Measurements from ENCODE around the gene FASTKD1. TPM values are rescaled to one million over a fixed set of nuclear protein-coding genes. Genes with fewer than 3 reads are reported as not detected.
"Not testable (repeated sequence)": the region's sequence is repeated elsewhere in the genome, so short reads cannot be mapped to it uniquely, and the experiment has no call there.

FASTKD1 gene
- total RNA-seq, result 10 to 100 TPM; 40.4 to 46.3 TPM

GRCh38 chr2:169573160-169573973 is at the start of gene FASTKD1:
TSS of gene FASTKD1 (minus strand) at chr2:169573865. CDS start at chr2:169572029, 1,836 bp downstream.
- peak; percentile 85 to 86 for DNase-seq
- Mint-ChIP-seq H3K27me3 (ENCODE audit: low read depth) (no peaks in the 10 kb centered on the region), H3K4me1 (ENCODE audit: low read depth) (peaks cover 24% of the 10 kb centered on the region), H3K27ac (peak within 1 kb of the TSS; percentile 88), H3K36me3 (ENCODE audit: insufficient read depth in 2 of 2) (peaks cover 2 to 11% of the 10 kb centered on the region in 2 donors), H3K4me3 (peak within 1 kb of the TSS; percentile 96), H3K9me3 (no peaks in the 10 kb centered on the region)
- peak; percentile 99 to 100 for ATAC-seq (replicated peaks in 1 of 2)

GRCh38 chr2:169623235-169623634 is 49.6 kb upstream of the FASTKD1 start:
- H3K27ac Mint-ChIP-seq, result no peak overlapping the region
- H3K9me3 Mint-ChIP-seq, result no peaks in the 10 kb centered on the region
- no peaks in the 10 kb centered on the region for H3K27me3 Mint-ChIP-seq (ENCODE audit: low read depth)
- peaks cover 20% of the 10 kb centered on the region for H3K4me1 Mint-ChIP-seq (ENCODE audit: low read depth)
- DNase-seq (no peak), ATAC-seq (replicated peaks in 1 of 2) (peak in 1 of 2 donors; percentile 70)
- peaks cover 6 to 28% of the 10 kb centered on the region in 2 donors for H3K36me3 Mint-ChIP-seq (ENCODE audit: insufficient read depth in 2 of 2)
- no peak overlapping the region for H3K4me3 Mint-ChIP-seq

- ATAC-seq (replicated peaks in 1 of 2), result no peak
- H3K4me1 Mint-ChIP-seq (ENCODE audit: low read depth), result peaks cover 20% of the 10 kb centered on the region
- no peak overlapping the region for H3K4me3 Mint-ChIP-seq
- H3K36me3 Mint-ChIP-seq (ENCODE audit: insufficient read depth in 2 of 2), result peaks cover 22 to 44% of the 10 kb centered on the region in 2 donors
- peak overlapping the region; percentile 66 for H3K27ac Mint-ChIP-seq
- H3K27me3 Mint-ChIP-seq (ENCODE audit: low read depth), result no peaks in the 10 kb centered on the region
- H3K9me3 Mint-ChIP-seq, result peaks cover 1 to 3% of the 10 kb centered on the region in 2 donors
- DNase-seq, result no peak
Measured at GRCh38 chr2:169620509-169620908, 46.8 kb upstream of the FASTKD1 start.

GRCh38 chr2:169619946-169620345 is 46.3 kb upstream of the FASTKD1 start:
- Mint-ChIP-seq H3K9me3 (peaks cover 1 to 3% of the 10 kb centered on the region in 2 donors), H3K27me3 (ENCODE audit: low read depth) (no peaks in the 10 kb centered on the region), H3K27ac (peak overlapping the region; percentile 66), H3K36me3 (ENCODE audit: insufficient read depth in 2 of 2) (peaks cover 26 to 49% of the 10 kb centered on the region in 2 donors), H3K4me3 (no peak overlapping the region), H3K4me1 (ENCODE audit: low read depth) (peaks cover 20% of the 10 kb centered on the region)
- ATAC-seq (replicated peaks in 1 of 2) (no peak), DNase-seq (no peak)

GRCh38 chr2:169615982-169616381 is 42.3 kb upstream of the FASTKD1 start:
- not testable (repeated sequence) for H3K4me1 Mint-ChIP-seq (ENCODE audit: low read depth); DNase-seq; H3K9me3 Mint-ChIP-seq; H3K27ac Mint-ChIP-seq; H3K27me3 Mint-ChIP-seq (ENCODE audit: low read depth); H3K4me3 Mint-ChIP-seq; ATAC-seq (replicated peaks in 1 of 2)
- H3K36me3 Mint-ChIP-seq (ENCODE audit: insufficient read depth in 2 of 2), result peaks cover 24 to 60% of the 10 kb centered on the region in 2 donors

GRCh38 chr2:169613876-169614275 is 40.2 kb upstream of the FASTKD1 start:
- no peak overlapping the region for H3K27ac Mint-ChIP-seq
- DNase-seq (no peak), ATAC-seq (replicated peaks in 1 of 2) (no peak)
- no peaks in the 10 kb centered on the region for H3K27me3 Mint-ChIP-seq (ENCODE audit: low read depth)
- peaks cover 28 to 66% of the 10 kb centered on the region in 2 donors for H3K36me3 Mint-ChIP-seq (ENCODE audit: insufficient read depth in 2 of 2)
- H3K9me3 Mint-ChIP-seq, result peaks cover 1 to 3% of the 10 kb centered on the region in 2 donors
- H3K4me3 Mint-ChIP-seq, result no peak overlapping the region
- H3K4me1 Mint-ChIP-seq (ENCODE audit: low read depth), result no peaks in the 10 kb centered on the region

- H3K9me3 Mint-ChIP-seq, result no peaks in the 10 kb centered on the region
- H3K4me3 Mint-ChIP-seq, result no peak overlapping the region
- ATAC-seq (replicated peaks in 1 of 2) (no peak), DNase-seq (no peak)
- no peaks in the 10 kb centered on the region for H3K27me3 Mint-ChIP-seq (ENCODE audit: low read depth)
- H3K4me1 Mint-ChIP-seq (ENCODE audit: low read depth), result no peaks in the 10 kb centered on the region
- peaks cover 4 to 47% of the 10 kb centered on the region in 2 donors for H3K36me3 Mint-ChIP-seq (ENCODE audit: insufficient read depth in 2 of 2)
- no peak overlapping the region for H3K27ac Mint-ChIP-seq
Measured at GRCh38 chr2:169609264-169609663, 35.6 kb upstream of the FASTKD1 start.

- Mint-ChIP-seq H3K27me3 (ENCODE audit: low read depth) (no peaks in the 10 kb centered on the region), H3K36me3 (ENCODE audit: insufficient read depth in 2 of 2) (peaks cover 2 to 9% of the 10 kb centered on the region in 2 donors), H3K4me3 (no peak overlapping the region), H3K27ac (no peak overlapping the region), H3K4me1 (ENCODE audit: low read depth) (peaks cover 30% of the 10 kb centered on the region), H3K9me3 (no peaks in the 10 kb centered on the region)
- no peak for ATAC-seq (replicated peaks in 1 of 2)
- no peak for DNase-seq
Measured at GRCh38 chr2:169599568-169599967, 25.9 kb upstream of the FASTKD1 start.

- DNase-seq (no peak), ATAC-seq (replicated peaks in 1 of 2) (no peak)
- Mint-ChIP-seq H3K27ac (no peak overlapping the region), H3K36me3 (ENCODE audit: insufficient read depth in 2 of 2) (peaks cover 2 to 9% of the 10 kb centered on the region in 2 donors), H3K4me1 (ENCODE audit: low read depth) (peaks cover 30% of the 10 kb centered on the region), H3K27me3 (ENCODE audit: low read depth) (no peaks in the 10 kb centered on the region), H3K4me3 (no peak overlapping the region), H3K9me3 (no peaks in the 10 kb centered on the region)
Measured at GRCh38 chr2:169598982-169599381, 25.3 kb upstream of the FASTKD1 start.

- H3K27me3 Mint-ChIP-seq (ENCODE audit: low read depth); H3K36me3 Mint-ChIP-seq (ENCODE audit: insufficient read depth in 2 of 2); DNase-seq; H3K4me3 Mint-ChIP-seq; H3K27ac Mint-ChIP-seq; ATAC-seq (replicated peaks in 1 of 2); H3K9me3 Mint-ChIP-seq: not testable (repeated sequence)
- H3K4me1 Mint-ChIP-seq (ENCODE audit: low read depth), result peaks cover 34% of the 10 kb centered on the region
Measured at GRCh38 chr2:169596546-169596945, 22.9 kb upstream of the FASTKD1 start.

- Mint-ChIP-seq H3K4me3 (no peak overlapping the region), H3K4me1 (ENCODE audit: low read depth) (peaks cover 47% of the 10 kb centered on the region), H3K9me3 (no peaks in the 10 kb centered on the region), H3K27ac (no peak overlapping the region), H3K27me3 (ENCODE audit: low read depth) (no peaks in the 10 kb centered on the region), H3K36me3 (ENCODE audit: insufficient read depth in 2 of 2) (peaks cover 2 to 6% of the 10 kb centered on the region in 2 donors)
- ATAC-seq (replicated peaks in 1 of 2) (no peak), DNase-seq (no peak)
Measured at GRCh38 chr2:169590804-169591203, 17.1 kb upstream of the FASTKD1 start.

- Mint-ChIP-seq H3K27me3 (ENCODE audit: low read depth) (no peaks in the 10 kb centered on the region), H3K4me3 (peak overlapping the region; percentile 98 to 99), H3K9me3 (peaks cover 4 to 6% of the 10 kb centered on the region in 2 donors), H3K27ac (peak overlapping the region; percentile 99), H3K36me3 (ENCODE audit: insufficient read depth in 2 of 2) (peaks cover 9 to 18% of the 10 kb centered on the region in 2 donors), H3K4me1 (ENCODE audit: low read depth) (peaks cover 51% of the 10 kb centered on the region)
- DNase-seq (no peak), ATAC-seq (replicated peaks in 1 of 2) (no peak)
Measured at GRCh38 chr2:169585673-169586072, 12.0 kb upstream of the FASTKD1 start.

GRCh38 chr2:169584005-169584877 is 10.6 kb upstream of the FASTKD1 start, which contains the start of gene PPIG:
TSS of gene PPIG (plus strand) at chr2:169584351. CDS start at chr2:169604042, 19,691 bp downstream.
- H3K4me3 Mint-ChIP-seq, result peak within 1 kb of the TSS; percentile 98 to 99
- H3K36me3 Mint-ChIP-seq (ENCODE audit: insufficient read depth in 2 of 2), result peaks cover 9 to 12% of the 10 kb centered on the region in 2 donors
- H3K4me1 Mint-ChIP-seq (ENCODE audit: low read depth), result peaks cover 37% of the 10 kb centered on the region
- H3K9me3 Mint-ChIP-seq, result peaks cover 4 to 6% of the 10 kb centered on the region in 2 donors
- H3K27ac Mint-ChIP-seq, result peak within 1 kb of the TSS; percentile 99
- no peaks in the 10 kb centered on the region for H3K27me3 Mint-ChIP-seq (ENCODE audit: low read depth)
- DNase-seq (peak; percentile 87 to 89), ATAC-seq (replicated peaks in 1 of 2) (peak; percentile 95 to 96)

All from activated T-cell treated with anti-CD3 and anti-CD28 coated beads, Interleukin-2, amount 50 U/mL, for 72 hours (primary cell).